GM21526 (cell line): ENCODE results near the gene DPAGT1.
A peak's percentile ranks its signal among the peaks of the same experiment; 100 is the strongest.
"Not testable (repeated sequence)": the region's sequence is repeated elsewhere in the genome, so short reads cannot be mapped to it uniquely, and the experiment has no call there.

Source experiments
- ATAC-seq: cut with Tn5 transposase; IDR thresholded peaks from one replicate; pipeline ENCODE4 v1.9.1; 2021; ENCODE audit warnings: moderate library complexity; ENCODE audit not compliant: unreplicated experiment, low FRiP score

The DPAGT1 gene

GRCh38 chr11:119116235-119116594 lies 14.6 kb upstream of the DPAGT1 start:
- ATAC-seq: no peak

GRCh38 chr11:119115484-119116234 lies 14.0 kb upstream of the DPAGT1 start:
- no peak for ATAC-seq

- no peak for ATAC-seq
Observed at GRCh38 chr11:119114351-119114750, 12.7 kb upstream of the DPAGT1 start.

- no peak for ATAC-seq
Observed at GRCh38 chr11:119113716-119114115, 12.1 kb upstream of the DPAGT1 start.

GRCh38 chr11:119112314-119113020 lies 10.8 kb upstream of the DPAGT1 start:
- ATAC-seq: no peak

GRCh38 chr11:119111361-119111925 lies 9.8 kb upstream of the DPAGT1 start:
- ATAC-seq: no peak

GRCh38 chr11:119110439-119110838 lies 8.8 kb upstream of the DPAGT1 start:
- no peak for ATAC-seq

GRCh38 chr11:119109843-119110242 lies 8.2 kb upstream of the DPAGT1 start:
- ATAC-seq: no peak

GRCh38 chr11:119108857-119109221 lies 7.2 kb upstream of the DPAGT1 start:
- no peak for ATAC-seq

GRCh38 chr11:119108146-119108856 lies 6.6 kb upstream of the DPAGT1 start:
- ATAC-seq: no peak

GRCh38 chr11:119107538-119108145 lies 6.0 kb upstream of the DPAGT1 start:
- no peak for ATAC-seq

- ATAC-seq: no peak
Observed at GRCh38 chr11:119106564-119107537, 5.2 kb upstream of the DPAGT1 start, which contains the start of gene C2CD2L. C2CD2L (plus strand) TSS chr11:119107344; CDS start chr11:119107742, 398 bp downstream.

GRCh38 chr11:119103793-119104192 lies 2.1 kb upstream of the DPAGT1 start:
- no peak for ATAC-seq

- not testable (repeated sequence) for ATAC-seq
Observed at GRCh38 chr11:119103161-119103664, 1.6 kb upstream of the DPAGT1 start.

- ATAC-seq: peak; percentile 11
Observed at GRCh38 chr11:119100994-119101758, 477 bp downstream of the DPAGT1 start.

- ATAC-seq: no peak
Observed at GRCh38 chr11:119100246-119100970, 1.2 kb downstream of the DPAGT1 start.

GRCh38 chr11:119099711-119100110 lies 1.9 kb downstream of the DPAGT1 start:
- ATAC-seq: no peak
